ENCODE data around the gene PAQR8. TPM values are rescaled to one million over a fixed set of nuclear protein-coding genes. Genes with fewer than 3 reads are reported as not detected.
A peak's percentile ranks its signal among the peaks of the same experiment; 100 is the strongest.

PAQR8 gene
- total and polyA plus RNA-seq, 2 of the 13 experiments (the other 11 are each of a cell fraction or from before 2014, with no cell fraction given) = 37.7 to 50.7 TPM

DNA sequence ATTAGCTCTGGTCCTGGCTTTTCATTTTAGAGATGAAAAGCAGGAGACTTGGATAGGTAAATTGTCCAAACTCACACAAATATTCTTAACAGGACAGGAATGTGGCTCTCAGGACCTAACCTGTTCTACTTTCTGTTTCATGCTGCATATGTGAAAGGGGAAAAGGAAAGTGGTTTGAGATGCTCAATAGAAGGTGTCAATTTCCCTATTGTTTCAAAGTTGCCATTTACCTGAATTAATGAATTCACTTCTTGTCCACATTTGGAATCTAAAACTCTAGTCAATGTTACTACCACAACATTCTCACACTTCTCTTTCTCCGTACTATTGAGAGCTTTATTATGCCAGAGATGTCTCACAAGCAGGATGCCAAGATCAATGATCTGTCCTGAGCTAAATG, 53.4 kb downstream of the PAQR8 start (continued):
- TF ChIP-seq NFRKB (IDR thresholded peaks at IDR 0.05) = no peak
- TF ChIP-seq, protein P1, sequence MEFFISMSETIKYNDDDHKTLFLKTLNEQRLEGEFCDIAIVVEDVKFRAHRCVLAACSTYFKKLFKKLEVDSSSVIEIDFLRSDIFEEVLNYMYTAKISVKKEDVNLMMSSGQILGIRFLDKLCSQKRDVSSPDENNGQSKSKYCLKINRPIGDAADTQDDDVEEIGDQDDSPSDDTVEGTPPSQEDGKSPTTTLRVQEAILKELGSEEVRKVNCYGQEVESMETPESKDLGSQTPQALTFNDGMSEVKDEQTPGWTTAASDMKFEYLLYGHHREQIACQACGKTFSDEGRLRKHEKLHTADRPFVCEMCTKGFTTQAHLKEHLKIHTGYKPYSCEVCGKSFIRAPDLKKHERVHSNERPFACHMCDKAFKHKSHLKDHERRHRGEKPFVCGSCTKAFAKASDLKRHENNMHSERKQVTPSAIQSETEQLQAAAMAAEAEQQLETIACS (CRISPR knock-in tag; IDR thresholded peaks at IDR 0.05) = no peak

DNA sequence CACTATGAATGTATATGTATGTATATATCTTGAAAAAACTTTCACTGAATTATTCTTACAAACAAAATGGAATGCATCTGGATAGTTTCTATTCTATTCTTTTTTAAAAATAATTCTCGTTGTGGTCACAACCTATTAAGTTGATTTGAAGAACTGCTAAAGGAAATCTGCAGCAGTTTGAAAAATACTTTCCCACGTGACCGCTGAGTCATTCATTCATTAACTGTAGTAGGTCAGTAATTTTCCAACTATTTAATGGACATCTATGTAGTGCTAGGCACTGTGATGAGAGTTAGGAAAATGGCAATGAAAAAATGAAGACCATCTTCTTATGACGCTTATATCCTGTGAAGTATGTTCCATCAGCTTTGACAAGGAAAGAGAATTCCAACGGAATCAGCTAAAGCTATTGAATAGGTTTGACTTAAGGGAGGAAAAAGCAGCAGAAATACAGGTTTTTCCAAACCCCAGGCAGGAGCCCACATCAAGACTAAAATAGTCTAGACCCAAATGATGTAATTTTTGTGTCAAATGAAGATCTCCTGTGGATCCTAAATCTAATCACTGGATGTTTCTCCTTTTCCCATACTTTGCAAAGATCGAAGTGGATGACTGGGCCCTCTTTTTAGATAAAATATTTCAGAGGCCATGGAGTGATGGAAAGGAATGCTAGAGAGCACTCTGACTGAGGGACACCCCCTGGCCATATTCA, 54.1 kb downstream of the PAQR8 start:
- no peak for ATAC-seq

More for the DNA sequence above, 54.1 kb downstream of the PAQR8 start:
- intact Hi-C loops (cut with micrococcal nuclease; ENCODE audit: unreplicated experiment) (loop anchor here (1.0 kb wide), 4 partner anchors 160 to 247 kb away; no protein-coding TSS in a partner anchor), in situ Hi-C loops (cut with HindIII; ENCODE audit: extremely low pct_ligation_motif_present, low pct_unique_long_range_greater_than_20kb) (loop anchor here (5.0 kb wide), 2 partner anchors 181 to 246 kb away; no protein-coding TSS in a partner anchor)
- POLR2A ChIA-PET = interaction anchor here (0.9 to 4.0 kb wide), 3 partner anchors 174 to 247 kb away, joined by 3 to 16 read pairs (median 5); no protein-coding TSS in a partner anchor
- H3K4me3 ChIP-seq (replicated peaks in 1 of 3; ENCODE audit: insufficient read depth in 1 of 3, low read depth in 2 of 3, low read length in 3 of 3) = no peak overlapping the region
- CTCF ChIA-PET (ENCODE audit: low intra/inter-chr PET ratio, low total read pairs) = interaction anchor here (1.2 to 5.5 kb wide), 4 partner anchors 9 to 248 kb away, joined by 4 to 79 read pairs (median 14); no protein-coding TSS in a partner anchor
- no peak overlapping the region for H3K27ac ChIP-seq (ENCODE audit: extremely low read length, insufficient read depth, low read length)
- no peak overlapping the region for H2AFZ ChIP-seq (ENCODE audit: low read length)
- H4K20me1 ChIP-seq (ENCODE audit: insufficient read depth, low read length) = no peaks in the 10 kb centered on the region
- H3K9ac ChIP-seq (ENCODE audit: insufficient read depth, low read depth, low read length) = no peak overlapping the region
- 55% methylated on average over 6 of the region's 6 CpGs for WGBS (ENCODE audit: low lambda C conversion rate)
- no TSS peak for BruUV-seq (replicated peaks)
- DNase-seq (ENCODE audit: low spot score) (no peak), FAIRE-seq (no peak)
- H3K4me1 ChIP-seq (ENCODE audit: insufficient read depth, low read length) = peaks cover 44% of the 10 kb centered on the region
- no peak overlapping the region for H3K4me2 ChIP-seq (ENCODE audit: low read depth, low read length)
- no peak for TF ChIP-seq HHEX (CRISPR knock-in tag; IDR thresholded peaks at IDR 0.05)
- 0 out of 2 replicates have a peak, but pooled peaks have one; percentile 20 for TF ChIP-seq ZNF547 (CRISPR knock-in tag; IDR thresholded peaks at IDR 0.05)
- peak; percentile 32; the same call in 1 of the 2 replicates for TF ChIP-seq ARNT2 (CRISPR knock-in tag; IDR thresholded peaks at IDR 0.05; ENCODE audit: low read depth)
- no peak for TF ChIP-seq ZNF33B (CRISPR knock-in tag; IDR thresholded peaks at IDR 0.05)
- TF ChIP-seq, protein P2, sequence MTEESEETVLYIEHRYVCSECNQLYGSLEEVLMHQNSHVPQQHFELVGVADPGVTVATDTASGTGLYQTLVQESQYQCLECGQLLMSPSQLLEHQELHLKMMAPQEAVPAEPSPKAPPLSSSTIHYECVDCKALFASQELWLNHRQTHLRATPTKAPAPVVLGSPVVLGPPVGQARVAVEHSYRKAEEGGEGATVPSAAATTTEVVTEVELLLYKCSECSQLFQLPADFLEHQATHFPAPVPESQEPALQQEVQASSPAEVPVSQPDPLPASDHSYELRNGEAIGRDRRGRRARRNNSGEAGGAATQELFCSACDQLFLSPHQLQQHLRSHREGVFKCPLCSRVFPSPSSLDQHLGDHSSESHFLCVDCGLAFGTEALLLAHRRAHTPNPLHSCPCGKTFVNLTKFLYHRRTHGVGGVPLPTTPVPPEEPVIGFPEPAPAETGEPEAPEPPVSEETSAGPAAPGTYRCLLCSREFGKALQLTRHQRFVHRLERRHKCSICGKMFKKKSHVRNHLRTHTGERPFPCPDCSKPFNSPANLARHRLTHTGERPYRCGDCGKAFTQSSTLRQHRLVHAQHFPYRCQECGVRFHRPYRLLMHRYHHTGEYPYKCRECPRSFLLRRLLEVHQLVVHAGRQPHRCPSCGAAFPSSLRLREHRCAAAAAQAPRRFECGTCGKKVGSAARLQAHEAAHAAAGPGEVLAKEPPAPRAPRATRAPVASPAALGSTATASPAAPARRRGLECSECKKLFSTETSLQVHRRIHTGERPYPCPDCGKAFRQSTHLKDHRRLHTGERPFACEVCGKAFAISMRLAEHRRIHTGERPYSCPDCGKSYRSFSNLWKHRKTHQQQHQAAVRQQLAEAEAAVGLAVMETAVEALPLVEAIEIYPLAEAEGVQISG (CRISPR knock-in tag; IDR thresholded peaks at IDR 0.05) = peak; percentile 12; the same call in 1 of the 2 replicates
- H3K79me2 ChIP-seq (ENCODE audit: insufficient read depth, low read length) = no peaks in the 10 kb centered on the region
- peaks cover 0 to 4% of the 10 kb centered on the region in 2 experiments; a peak in 1 of 5 replicates for H3K27me3 ChIP-seq (ENCODE audit: control insufficient read depth in 1 of 2, insufficient read depth in 2 of 2, low read length in 2 of 2)
- no peaks in the 10 kb centered on the region for H3K9me3 ChIP-seq (ENCODE audit: low read length)
- no peaks in the 10 kb centered on the region for H3K36me3 ChIP-seq (replicated peaks in 1 of 2; ENCODE audit: control insufficient read depth in 1 of 2, insufficient read depth in 2 of 2, low read length in 2 of 2)
